Testis (tissue), 2 donors: ENCODE measurements around the gene KRT7.

Experiments
- POLR2A ChIP-seq: fragments of 450-650 bp; IDR thresholded peaks from one replicate; pipeline ENCODE4 v1.6.1; 2017; ENCODE audit warnings: antibody characterized with exemption, mild to moderate bottlenecking, moderate library complexity
- TF ChIP-seq, protein P1 (sequence below), 3 experiments: fragments of 450-650 bp in 2 of 3; fragments of 200-600 bp in 1 of 3; sonication (generic) in 1 of 3; IDR thresholded peaks; one replicate each; pipeline ENCODE4 v1.5.1; 2016 to 2019; ENCODE audit warnings: antibody characterized with exemption in 3 of 3, mild to moderate bottlenecking in 2 of 3, moderate library complexity in 1 of 3

GRCh38 chr12:52262286-52262685 lies 29.2 kb downstream of the KRT7 start:
- TF ChIP-seq, protein P1, sequence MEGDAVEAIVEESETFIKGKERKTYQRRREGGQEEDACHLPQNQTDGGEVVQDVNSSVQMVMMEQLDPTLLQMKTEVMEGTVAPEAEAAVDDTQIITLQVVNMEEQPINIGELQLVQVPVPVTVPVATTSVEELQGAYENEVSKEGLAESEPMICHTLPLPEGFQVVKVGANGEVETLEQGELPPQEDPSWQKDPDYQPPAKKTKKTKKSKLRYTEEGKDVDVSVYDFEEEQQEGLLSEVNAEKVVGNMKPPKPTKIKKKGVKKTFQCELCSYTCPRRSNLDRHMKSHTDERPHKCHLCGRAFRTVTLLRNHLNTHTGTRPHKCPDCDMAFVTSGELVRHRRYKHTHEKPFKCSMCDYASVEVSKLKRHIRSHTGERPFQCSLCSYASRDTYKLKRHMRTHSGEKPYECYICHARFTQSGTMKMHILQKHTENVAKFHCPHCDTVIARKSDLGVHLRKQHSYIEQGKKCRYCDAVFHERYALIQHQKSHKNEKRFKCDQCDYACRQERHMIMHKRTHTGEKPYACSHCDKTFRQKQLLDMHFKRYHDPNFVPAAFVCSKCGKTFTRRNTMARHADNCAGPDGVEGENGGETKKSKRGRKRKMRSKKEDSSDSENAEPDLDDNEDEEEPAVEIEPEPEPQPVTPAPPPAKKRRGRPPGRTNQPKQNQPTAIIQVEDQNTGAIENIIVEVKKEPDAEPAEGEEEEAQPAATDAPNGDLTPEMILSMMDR (IDR thresholded peaks at IDR 0.05), result no peak
- TF ChIP-seq POLR2A, result no peak
